Activated CD8-positive, alpha-beta memory T cell treated with anti-CD3 and anti-CD28 coated beads, Interleukin-2, amount 50 U/mL, for 4 hours (primary cell): ENCODE results near the gene CAMKMT.

Experiments used
- DNase-seq: peaks from one replicate; pipeline ENCODE4 v3.0.0-alpha.2; 2020

CAMKMT gene

DNA sequence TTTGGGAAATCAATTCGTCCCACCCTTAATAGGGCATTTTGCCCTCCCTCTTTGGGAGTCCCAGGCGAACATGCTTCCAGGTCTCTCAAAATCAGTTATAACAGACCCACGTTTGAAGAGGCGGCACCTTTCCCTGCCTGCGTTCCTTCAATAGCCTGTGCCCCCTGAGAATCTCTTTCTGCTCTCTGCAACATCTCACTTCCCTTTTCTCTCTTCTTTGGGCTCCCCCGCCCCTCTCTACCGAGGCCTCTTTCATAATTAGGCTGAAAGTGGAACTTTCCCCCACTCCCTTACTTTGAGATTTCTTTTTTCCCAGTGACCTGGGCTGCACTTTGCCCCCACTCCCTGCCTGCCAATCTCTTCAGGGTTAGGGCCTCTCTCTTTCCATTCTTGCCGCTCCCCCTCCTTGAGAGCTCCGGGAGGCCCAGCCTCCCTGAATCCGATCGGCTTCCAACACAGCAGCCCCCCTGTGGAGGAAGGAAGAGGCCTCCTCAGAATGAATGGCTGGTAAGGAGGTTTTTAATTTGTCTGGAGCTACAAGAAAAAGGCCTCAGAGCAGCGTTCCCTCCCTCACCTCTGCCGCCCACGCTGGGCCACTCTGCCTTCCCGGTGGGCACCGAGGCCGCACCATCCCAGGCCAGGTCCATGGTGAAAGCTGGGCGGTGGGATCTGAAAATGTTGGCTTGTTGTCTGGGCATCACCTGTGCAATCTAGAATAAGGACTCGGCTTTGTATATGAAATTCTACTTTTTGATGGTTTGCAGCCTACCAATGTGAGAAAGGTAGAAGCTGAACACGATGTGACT, 417.1 kb downstream of the CAMKMT start:
- no peak for DNase-seq

DNA sequence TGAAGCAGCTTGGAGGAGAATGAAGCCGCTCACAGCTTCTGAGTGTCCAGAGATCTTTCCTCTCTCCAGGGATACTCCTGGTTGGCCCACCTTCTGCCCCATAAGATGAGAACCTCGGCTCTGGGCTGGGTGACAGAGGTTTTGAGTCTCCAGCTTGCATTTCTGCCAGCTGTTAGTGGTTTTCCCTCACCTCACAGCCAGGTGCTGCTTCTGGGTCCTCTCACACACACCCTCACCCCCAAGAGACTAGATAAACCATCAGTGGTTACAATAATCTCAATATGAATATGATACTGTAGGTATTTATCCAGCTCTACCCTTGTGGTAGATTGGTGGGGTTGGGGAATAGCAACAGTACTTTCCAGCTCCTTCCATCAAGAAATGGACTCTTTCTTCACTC, 418.0 kb downstream of the CAMKMT start:
- DNase-seq: no peak

DNA sequence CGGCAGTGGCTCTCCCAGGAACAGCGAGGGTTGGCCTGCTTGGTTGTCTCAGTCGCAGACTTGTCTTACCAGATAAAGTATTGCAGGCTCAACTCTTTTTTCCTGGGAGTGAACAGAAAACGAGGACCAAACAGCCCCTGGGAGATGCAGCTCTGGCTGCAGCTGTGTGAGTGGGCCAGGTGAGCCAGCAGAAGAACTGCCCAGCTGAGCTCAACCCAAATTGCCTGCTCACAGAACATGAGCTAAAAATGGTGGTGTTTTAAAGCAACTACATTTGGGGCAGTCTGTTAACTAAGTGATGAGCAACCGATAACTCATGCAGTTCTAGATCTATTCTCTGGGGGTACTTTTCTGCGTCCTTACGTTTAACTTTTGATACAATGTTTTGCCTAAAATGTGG, 418.7 kb downstream of the CAMKMT start:
- no peak for DNase-seq

DNA sequence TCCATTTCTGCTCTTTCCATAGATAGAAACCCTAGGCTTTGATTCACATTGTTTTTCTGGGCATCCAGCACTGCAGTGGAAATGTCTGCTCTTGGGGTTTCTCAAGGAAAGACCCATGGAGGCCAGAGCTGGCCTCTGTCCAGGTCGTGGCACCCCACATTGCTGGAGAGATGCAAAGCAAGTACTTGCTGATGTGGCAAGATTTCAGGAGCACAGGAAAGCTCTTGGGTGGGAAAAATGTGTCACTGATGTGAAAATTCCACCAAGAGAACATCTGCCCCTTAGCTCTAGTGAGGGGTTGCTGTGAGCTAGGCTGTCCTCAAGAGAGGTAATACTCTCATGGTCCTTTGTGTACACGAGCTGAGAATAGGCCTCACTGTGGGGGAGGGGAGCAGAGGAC, 423.7 kb downstream of the CAMKMT start:
- DNase-seq: no peak

DNA sequence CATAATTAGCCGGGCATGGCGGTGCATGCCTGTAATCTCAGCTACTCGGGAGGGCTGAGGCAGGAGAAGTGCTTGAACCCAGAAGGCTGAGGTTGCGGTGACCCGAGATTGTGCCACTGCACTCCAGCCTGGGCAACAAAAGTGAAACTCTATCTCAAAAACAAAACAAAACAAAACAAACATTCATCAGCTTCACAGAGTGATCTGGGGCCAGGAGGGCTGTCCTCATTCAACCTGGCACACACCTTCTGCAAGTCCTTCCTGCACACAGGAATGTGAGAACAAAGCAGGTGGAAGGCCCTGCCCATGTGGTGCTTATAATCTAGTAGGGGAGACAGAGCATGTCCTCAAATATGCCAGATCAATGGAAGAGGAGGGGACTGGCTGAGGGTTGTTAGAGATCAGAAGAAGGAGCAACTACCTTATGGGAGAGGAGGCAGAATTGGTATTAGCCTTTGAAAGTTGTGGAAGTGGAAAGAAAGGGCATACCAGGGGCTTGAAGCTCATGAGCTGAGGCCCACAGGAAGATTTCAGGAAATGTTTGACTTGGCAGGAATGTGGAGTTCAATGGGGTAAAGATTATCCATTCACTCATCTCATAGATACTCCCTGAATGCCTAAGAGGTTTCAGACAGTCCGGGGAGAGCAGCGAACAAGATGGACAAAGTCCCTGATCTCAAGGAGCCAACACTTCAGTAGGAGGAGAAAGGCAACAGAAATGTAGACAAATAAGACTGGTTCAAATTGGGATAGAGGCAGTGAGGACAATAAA, 424.5 kb downstream of the CAMKMT start:
- DNase-seq: no peak

DNA sequence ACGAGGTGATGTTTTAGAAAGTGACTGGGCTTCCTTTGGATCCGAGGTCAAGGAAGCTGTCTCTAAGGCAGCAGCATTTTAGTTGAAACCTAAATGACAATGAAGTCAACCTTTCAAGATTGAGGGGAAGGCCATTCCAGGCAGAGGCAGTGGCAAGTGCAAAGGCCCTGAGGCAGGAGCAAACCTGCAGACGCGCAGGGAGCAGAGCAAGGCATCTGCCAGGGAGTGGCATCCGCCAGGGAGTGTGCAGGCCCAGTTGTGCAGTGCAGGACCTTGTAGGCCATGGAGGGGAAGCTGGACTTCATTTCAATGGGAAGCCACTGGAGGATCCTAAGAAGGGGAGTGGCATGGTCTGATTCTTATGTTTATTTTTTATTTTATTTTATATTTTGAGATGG, 425.1 kb downstream of the CAMKMT start:
- no peak for DNase-seq

DNA sequence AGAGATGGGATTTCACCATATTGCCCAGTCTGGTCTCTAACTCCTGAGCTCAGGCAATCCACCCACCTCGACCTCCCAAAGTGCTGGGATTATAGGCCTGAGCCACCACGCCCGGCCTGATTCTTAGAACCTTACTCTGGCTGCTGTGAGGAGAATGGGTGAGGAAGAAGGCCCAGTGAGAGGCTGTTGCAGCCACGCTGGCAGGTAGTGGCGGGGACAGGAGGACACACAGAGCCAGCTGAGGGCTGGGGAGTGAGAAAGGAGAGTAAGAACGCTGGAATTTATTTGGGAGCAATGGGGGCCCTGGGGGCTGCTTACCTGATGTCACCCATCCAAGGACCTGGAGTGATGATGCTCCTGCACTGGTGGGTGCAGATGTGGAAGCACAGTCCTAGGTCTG, 425.9 kb downstream of the CAMKMT start:
- DNase-seq: no peak

DNA sequence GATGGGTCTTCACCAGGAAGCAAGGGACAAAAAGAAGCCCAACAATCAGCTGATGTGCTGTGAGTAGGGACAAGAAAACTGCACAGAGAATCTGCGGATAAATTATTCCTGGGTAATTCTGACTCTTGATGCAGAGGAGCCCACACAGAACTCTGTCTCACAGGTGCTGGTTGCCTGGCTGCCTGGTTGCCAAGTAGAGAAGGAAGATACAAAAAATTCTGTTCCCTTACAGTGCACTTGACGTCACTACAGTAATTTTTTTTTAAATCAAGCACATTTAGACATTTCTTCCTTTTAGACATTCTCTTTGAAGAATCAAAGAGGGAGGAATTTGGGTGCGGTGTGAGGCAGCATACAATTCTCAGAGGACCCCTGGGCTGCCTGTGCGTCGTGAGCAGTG, 427.7 kb downstream of the CAMKMT start:
- no peak for DNase-seq

DNA sequence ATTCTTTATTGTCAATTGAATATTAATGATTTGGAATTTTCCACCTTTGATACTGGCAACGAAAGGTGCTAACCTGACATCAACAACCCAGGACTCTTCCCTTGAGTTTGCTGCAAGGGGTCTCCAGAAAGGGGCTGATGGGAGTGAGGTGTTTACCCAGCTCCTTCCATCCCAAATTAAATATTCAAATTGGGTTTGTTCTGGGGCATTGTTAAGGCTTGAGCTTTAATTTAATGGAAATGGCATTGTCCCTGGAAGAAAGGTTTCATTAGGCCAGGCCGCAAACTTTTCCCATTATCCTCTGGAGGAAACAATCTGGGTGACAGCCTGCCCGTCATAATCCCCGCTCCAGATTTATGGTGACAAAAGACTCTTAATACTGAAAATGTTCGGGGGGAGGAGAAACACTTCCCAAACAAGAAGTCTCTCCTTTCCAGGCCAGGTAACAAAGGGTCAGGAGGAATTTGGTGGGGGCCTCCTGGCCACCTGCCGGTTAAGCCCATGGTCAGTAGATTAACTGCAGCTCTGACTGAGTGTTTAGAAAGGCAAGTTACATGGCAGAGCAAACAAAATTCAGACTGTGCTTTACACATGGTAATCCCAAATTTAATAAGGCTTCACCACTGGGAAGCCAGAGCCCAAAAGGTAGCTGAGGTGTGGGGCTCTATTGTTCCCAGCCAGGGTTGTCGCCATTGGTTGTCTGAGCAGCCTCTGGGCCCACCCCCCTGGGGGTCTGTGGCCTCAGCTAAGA, 428.4 kb downstream of the CAMKMT start:
- DNase-seq: no peak

DNA sequence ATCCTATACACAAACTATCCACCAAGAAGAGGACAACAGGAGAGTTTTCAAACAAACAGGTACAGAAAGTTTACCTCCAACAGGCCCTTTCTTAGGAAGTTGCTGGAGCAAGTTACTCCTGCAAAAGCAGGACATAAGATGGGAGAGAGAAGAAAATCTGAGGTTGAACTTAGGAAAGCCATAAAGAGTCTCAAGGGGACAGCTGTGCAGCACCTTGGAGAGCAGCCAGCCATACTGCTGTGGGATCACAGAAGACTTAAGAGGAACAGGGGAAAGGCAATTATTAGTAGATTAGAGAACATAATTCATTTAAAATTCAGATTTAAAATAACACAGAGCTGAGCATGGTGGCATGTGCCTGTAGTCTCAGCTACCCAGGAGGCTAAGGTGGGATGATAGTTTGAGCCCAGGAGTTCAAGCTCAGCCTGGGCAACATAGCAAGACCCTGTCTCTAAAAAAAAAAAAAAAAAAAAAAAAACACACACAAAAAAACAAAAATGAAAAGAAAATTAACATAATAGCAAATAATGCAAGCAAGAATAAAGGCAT, 431.6 kb downstream of the CAMKMT start:
- DNase-seq: no peak

DNA sequence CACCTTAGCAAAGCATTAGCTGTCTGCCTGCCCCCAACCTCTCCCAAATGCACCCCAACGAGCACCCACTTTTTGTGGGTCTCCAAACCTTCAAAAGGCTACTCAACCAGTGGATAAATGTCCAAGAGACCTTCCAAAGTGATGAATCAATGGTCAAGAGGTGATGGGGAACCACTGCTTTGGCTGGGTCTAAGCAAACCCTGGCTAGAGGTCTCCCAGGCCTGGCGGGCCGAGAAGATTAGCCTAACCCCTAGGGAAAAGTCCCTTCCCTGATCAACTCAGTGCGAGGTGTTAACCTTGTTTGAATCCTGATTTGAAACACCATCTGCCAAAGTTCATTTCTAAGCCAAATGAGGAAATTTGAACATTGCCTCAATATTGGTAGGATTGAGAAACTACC, 435.0 kb downstream of the CAMKMT start:
- no peak for DNase-seq

DNA sequence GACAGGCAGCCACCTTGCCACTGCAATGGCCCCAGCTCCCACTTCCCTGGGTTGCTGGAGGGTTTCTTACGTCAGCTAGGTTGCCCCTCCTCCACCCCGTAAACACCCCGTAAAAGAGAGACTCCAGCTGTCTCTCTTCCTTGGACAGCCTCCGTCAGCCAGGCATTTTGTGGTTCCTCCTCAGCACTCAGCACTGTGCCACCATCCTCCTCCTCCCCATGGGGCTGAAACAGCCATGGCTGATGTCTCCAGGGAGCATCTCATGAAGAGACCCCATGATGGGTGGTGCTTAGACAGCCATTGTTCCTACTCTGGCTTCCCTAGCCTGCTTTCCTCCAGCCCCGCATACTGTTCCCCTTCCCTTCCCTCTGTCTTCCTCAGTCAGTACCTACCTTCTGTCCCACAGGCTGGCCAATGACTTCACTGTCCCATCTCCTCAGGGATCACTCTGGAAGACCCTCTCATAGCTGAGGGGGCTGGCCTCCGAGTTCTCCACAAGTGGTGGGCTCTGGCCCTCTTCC, 436.5 kb downstream of the CAMKMT start:
- no peak for DNase-seq

DNA sequence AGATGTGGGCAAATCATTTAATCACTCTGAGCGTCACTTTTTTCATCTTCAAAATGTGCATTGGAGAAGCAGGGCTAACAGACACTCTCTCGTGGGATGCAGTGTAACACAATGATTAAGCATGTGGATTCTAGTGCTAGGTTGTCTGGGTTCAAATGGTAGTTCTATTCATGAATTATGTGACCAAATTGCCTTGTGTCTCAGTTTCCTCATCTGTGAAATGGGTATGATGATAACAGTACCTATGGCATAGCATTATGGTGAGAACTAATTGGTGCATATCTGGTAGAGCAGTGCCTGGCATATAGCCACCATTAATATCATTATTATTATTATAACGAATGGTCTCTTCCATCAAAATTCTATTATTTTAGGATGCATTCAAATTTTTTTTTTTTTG, 437.4 kb downstream of the CAMKMT start:
- no peak for DNase-seq

DNA sequence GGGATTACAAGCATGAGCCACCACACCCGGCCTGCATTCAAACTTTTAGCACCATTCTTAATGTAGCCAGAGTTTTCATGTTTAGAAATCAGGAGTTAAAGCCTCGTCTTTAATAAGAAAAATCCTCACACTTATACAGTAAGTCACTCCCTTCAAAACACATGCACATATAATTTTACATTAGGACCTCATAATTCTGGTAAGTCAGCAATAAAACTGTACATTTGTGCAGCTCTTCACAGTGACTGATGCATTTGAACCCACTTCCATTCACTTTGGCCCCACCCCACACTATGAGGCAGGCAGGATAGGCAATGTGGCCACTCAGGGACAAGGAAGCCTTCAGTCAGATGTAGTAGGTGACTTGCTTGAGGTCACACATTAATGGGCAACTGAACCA, 438.0 kb downstream of the CAMKMT start:
- DNase-seq: no peak

DNA sequence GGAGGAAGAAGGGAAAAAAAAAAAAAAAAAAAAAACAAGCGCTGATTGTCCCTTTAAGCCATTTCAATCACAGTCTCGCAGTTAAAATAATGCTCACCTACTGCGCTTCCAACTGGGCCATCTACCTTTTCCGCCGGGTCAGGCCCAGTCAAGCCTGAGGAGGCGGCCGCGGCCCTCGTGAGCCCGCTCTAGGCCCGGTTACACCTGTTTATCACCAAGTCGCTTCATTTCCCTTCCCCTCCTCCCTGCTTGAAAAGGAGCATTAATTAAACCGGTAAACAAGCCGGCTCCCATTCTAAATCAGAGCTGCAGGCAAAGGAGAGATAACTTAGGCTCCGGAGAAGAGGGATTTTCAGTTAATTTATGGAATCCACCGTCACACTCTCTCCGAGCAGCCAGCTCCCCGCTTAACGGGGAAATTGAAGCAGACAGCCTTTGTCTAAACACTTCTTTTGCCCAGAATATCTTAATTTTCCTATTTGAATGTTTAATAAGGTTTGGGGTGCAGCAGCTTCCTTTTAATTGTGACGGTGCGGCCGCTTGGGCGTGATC, 439.6 kb downstream of the CAMKMT start:
- DNase-seq: no peak

DNA sequence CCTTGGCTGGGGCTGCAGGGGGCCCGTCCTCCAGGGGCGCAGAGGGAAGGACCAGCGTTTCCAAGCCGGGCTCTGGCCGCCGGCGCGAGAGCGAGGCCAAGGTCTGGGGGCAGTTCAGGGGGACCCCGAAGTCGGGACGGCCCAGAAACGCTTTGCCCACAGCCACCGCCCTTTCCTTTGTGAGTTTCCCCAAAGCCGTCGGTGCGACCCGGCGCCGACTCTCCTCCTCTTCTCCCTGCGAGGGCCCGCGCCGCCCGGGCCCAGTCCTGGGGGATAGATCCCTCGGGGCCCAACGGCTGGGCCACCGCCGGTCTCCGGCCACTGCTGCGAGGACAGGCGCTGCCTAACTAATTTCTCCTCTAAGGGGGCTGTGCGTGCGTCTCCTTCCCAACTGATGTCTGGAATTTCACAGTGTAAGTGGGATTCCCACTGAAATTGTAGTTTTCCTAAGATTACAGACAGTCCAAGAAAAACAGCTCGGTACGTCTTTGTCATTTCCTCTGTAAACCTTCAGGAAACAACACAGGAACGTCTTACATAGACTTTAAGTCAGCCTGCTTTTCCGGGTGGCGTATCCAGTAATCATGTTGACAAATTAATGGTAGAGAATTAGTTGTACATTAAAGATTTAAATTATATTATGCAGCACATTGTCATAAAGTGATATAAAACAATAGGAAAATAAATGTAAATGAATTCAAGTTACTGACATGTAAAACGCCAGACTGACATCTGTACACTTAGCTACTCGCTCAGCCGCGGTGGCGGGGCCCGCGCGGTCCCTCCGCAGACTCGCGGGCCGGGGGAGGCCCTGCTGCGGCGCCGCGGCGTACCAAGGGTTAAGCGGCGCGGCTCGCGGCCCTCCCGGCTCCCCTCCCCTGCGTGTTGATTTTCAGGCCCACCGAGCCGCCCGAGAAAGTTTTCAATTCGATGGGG, 440.4 kb downstream of the CAMKMT start:
- no peak for DNase-seq

DNA sequence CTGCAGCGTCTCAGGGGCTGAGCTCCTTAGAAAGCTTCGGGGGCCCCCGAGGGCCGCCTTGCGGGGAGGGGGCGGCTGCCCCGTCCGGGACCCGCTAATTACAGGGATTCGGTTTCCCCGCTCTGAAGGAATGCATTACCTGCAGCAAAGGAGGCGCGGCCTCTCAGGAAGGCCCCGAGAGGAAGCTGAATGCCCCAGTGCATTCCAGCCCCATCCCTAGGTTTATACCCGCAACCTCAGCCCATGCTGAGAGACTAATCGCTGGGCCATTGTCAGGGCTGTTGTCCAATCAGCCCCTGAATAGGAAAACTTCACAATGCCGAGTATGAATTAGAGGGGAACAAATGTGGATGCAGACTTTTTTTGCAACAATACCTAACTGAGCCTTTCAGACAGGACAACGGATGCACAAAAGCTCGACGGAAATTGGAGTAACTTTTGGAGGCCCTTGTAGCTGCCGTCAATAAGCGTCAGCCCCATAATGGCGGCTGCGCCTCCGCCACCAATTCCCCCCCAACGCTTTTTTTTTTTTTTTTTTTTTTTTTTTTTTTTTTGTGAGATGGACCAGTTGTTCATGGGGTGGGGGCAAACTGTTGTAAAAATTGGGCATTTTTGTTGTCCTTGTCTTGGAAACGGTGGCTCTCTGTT, 441.2 kb downstream of the CAMKMT start:
- no peak for DNase-seq

DNA sequence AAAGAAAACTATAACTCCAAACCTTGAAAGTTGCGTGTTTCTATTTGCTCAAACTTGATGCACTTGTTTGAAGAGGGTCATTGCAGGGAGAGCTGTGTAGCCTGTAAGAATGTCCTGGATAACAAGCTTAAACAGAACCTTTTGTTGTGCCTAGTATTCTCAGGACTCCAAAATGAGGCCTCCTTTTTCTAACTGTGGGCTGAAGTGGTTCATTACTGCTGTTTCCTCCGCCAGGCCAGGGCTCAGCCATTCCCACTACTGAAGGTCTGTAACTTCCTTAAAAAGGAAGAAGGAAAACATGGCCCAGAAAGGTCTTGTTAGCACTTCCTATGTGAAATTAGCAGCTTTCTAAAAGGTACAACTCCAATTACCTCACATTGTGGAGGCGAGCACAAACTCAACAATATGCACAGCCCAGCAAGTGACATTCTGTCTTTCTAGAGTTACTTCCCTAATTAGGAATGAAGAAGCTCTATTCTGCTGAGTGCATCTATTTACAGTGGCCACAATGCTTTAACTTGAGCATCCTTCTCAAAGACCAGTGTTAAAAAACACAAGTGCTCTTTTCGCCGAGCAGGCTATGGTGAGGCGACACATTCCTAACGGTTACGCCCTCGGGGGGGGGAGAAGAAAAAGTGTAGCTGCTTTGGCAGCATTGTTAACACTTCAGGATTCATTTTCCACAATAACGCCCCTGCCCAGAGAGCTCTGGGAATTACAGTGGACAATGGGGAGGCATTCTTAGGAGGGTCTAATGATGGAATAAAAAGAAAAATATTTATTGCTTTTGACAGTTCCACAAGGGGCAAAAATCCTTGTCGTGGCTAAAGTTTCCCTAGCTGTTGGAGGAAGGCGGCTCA, 442.9 kb downstream of the CAMKMT start:
- DNase-seq: no peak

DNA sequence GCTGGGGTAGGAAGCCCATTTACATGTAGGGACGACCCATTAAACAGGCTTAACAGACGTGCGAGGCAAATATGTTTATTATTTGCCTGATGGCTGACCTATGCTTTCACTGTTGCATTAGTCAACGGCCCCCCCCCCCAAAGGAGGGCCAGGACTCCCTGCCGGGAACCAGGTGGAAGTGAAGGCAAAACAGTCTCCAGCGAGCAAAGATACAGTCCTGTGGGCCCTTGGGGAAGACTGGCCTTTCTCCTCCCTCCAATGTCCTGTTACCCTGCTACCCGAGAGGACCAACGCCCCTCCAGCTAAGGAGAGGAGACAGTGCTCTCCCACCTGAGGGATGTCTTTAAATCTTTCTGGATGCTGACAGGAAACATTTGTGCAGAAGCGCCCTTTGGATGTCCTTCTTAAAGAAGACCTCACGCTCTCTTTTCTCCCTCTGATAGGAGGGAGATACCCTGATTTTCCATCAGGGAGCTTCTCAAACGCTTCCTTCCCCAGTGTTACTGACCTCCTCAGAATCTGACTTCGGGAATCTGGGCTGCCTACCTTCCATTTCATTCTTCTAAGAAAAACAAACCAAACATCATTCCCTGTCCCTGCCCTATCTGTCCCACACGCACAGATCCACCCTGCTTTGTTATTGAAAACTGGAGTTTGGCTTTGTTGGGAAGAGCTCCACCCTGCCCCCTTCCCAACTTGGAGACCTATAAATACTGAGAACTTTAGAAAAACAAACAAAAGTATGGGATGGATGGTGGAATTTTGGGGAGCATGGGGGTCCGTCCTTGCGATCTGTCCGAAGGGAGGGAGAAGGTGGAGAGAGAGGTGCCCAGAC, 443.9 kb downstream of the CAMKMT start:
- DNase-seq: no peak
